NCI-H2081 treated with DMSO at 0.1 percent for 48 hours (cell line): ENCODE data around the gene PRSS1.

Experiments
- DNase-seq: peaks from one replicate; lab custom pipeline; 2025; lab: John Stamatoyannopoulos, UW

Gene PRSS1

GRCh38 chr7:142795339-142795863, 46.1 kb downstream of the PRSS1 start:
- DNase-seq: no peak

GRCh38 chr7:142796001-142796500, 46.8 kb downstream of the PRSS1 start:
- DNase-seq: no peak

DNA sequence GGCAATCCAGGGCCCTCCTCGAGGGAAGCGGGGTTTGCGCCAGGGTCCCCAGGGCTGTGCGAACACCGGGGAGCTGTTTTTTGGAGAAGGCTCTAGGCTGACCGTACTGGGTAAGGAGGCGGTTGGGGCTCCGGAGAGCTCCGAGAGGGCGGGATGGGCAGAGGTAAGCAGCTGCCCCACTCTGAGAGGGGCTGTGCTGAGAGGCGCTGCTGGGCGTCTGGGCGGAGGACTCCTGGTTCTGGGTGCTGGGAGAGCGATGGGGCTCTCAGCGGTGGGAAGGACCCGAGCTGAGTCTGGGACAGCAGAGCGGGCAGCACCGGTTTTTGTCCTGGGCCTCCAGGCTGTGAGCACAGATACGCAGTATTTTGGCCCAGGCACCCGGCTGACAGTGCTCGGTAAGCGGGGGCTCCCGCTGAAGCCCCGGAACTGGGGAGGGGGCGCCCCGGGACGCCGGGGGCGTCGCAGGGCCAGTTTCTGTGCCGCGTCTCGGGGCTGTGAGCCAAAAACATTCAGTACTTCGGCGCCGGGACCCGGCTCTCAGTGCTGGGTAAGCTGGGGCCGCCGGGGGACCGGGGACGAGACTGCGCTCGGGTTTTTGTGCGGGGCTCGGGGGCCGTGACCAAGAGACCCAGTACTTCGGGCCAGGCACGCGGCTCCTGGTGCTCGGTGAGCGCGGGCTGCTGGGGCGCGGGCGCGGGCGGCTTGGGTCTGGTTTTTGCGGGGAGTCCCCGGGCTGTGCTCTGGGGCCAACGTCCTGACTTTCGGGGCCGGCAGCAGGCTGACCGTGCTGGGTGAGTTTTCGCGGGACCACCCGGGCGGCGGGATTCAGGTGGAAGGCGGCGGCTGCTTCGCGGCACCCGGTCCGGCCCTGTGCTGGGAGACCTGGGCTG, 47.5 kb downstream of the PRSS1 start:
- DNase-seq: no peak

DNA sequence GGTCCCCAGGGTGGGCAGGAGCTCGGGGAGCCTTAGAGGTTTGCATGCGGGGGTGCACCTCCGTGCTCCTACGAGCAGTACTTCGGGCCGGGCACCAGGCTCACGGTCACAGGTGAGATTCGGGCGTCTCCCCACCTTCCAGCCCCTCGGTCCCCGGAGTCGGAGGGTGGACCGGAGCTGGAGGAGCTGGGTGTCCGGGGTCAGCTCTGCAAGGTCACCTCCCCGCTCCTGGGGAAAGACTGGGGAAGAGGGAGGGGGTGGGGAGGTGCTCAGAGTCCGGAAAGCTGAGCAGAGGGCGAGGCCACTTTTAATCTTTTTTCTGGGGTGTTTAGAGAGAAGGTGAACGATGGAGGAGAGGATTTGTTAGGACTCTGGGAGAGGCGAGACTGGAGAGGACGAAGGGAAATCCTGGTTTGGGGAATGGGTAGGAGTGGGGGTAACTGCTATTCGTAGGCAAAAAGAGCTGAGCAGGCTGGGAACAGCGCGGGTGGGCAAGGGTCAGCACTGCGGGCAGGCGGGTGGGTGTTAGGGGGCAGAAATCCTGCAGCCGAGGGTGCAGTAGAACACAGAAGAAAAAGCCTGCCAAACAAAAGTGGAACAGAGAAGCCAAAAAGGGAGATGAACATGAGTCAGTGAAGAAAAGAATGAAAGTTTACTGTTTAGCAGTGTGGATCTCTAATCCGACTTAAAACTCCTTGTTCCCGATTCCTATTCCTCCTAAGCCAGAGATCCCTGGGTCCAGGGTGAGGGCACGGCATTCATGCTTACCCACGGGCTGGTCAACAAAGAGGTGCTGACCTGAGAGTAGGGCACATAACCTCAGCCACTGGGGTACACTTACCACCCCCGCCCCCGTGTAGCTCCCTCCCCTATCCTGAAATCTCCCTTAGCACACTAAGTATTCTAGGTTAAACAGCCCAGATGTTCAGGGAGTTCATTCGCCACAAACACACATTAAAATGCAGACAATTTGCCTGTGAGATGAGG, 48.4 kb downstream of the PRSS1 start:
- no peak for DNase-seq

DNA sequence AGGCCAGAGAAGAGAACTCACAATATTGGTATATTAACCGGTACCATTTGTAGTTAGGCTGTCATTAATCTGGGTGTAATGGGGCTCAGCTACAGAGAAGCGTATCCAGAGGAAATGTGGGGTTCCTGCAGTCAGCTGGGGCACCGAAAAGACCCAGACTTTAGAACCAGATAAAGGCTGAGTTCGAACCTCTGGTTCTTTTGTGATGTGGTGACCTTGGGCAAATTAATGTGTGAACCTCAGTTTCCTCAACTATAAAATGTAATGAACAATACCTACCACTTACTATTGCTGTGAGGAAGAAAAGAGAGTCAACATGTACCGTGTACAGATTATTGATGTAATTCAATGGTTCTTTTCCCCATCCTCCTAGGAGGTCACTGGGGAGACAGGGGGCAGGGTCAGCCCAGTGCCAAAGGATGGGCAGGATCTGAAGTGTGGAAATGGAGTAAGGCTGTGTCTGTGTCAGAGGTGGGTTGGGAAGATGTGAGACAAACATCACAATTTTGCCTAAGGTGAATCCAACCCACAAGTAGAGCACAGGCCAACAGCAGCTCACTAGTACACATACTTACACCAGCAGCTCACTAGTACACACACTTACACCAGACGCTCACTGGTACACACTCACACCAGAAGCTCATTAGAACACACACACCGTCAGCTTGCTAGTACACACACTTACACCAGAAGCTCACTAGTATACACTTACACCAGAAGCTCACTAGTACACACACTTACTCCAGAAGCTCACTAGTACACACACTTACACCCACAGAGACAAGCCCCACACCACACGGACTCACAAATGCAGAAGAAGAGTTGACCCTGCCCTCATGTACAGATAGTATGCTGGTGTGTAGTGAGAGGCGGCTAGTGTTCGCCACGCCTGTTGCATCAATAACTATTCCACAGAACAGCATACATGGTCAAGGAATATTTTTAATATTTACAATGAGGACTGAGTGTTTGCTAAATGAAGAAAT, 49.5 kb downstream of the PRSS1 start:
- DNase-seq: no peak

DNA sequence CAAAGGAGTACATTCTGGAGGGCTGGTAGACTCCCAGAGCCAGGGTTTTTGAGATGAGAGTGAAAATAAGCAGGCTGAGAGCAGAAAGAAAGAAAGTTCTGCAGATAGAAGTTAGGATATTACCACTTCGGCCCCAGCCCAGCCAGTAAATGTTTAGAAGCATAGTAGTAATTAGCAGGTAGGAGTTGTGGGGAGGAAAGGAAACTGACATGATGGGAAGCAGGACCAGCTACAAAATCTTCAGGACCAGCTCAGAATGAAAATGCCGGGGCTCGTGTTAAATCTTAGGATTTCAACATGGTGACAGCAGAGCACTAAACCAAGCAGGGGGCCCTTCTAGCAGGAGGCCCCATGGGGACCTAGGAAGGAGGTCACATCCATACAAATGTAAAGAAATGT, 50.2 kb downstream of the PRSS1 start:
- DNase-seq: no peak

GRCh38 chr7:142800088-142800487, 50.8 kb downstream of the PRSS1 start:
- DNase-seq: no peak

DNA sequence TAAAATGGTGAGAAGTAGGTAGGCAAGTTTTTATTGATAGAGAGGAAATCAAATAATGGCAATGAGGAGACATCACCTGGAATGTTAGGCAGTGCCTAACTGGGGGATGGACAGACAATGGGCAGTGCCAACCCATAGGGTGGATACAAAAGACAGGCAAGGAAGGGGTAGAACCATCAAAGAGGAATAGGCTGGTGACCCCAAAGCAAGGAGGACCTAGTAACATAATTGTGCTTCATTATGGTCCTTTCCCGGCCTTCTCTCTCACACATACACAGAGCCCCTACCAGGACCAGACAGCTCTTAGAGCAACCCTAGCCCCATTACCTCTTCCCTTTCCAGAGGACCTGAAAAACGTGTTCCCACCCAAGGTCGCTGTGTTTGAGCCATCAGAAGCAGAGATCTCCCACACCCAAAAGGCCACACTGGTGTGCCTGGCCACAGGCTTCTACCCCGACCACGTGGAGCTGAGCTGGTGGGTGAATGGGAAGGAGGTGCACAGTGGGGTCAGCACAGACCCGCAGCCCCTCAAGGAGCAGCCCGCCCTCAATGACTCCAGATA, 51.5 kb downstream of the PRSS1 start:
- no peak for DNase-seq

GRCh38 chr7:142801601-142802295, 52.5 kb downstream of the PRSS1 start:
- DNase-seq: no peak

DNA sequence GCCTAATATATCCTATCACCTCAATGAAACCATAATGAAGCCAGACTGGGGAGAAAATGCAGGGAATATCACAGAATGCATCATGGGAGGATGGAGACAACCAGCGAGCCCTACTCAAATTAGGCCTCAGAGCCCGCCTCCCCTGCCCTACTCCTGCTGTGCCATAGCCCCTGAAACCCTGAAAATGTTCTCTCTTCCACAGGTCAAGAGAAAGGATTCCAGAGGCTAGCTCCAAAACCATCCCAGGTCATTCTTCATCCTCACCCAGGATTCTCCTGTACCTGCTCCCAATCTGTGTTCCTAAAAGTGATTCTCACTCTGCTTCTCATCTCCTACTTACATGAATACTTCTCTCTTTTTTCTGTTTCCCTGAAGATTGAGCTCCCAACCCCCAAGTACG, 53.0 kb downstream of the PRSS1 start:
- DNase-seq: no peak
